Esophagus muscularis mucosa (tissue), 4 donors: Measurements from ENCODE around the gene SPEM2.

Experiments
- CTCF ChIP-seq, 3 experiments: fragments of 200-600 bp in 2 of 3; fragments of 450-650 bp in 1 of 3; sonication (generic) in 2 of 3; IDR thresholded peaks; one replicate each; pipeline ENCODE4 v1.5.1; 2017 to 2019; ENCODE audit warnings: antibody characterized with exemption in 3 of 3, mild to moderate bottlenecking in 2 of 3, moderate library complexity in 1 of 3
- EP300 ChIP-seq: sonication (generic); formaldehyde crosslinking; IDR thresholded peaks from one replicate; pipeline ENCODE4 v1.6.1; 2017; ENCODE audit warnings: antibody characterized with exemption
- POLR2A ChIP-seq: fragments of 450-650 bp; IDR thresholded peaks from one replicate; pipeline ENCODE4 v1.6.1; 2017; ENCODE audit warnings: antibody characterized with exemption, moderate library complexity, mild to moderate bottlenecking, low read depth

- TF ChIP-seq CTCF (IDR thresholded peaks at IDR 0.05): no peak
- TF ChIP-seq POLR2A: no peak
- TF ChIP-seq EP300: no peak
These were observed 20.2 kb downstream of the SPEM2 start for GRCh38 chr17:7445619-7445968.
